GM19452 (cell line): ENCODE data around the gene VRK1.

Experiments
- ATAC-seq: cut with Tn5 transposase; IDR thresholded peaks from one replicate; pipeline ENCODE4 v1.9.1; 2021; ENCODE audit not compliant: unreplicated experiment

VRK1 gene

DNA sequence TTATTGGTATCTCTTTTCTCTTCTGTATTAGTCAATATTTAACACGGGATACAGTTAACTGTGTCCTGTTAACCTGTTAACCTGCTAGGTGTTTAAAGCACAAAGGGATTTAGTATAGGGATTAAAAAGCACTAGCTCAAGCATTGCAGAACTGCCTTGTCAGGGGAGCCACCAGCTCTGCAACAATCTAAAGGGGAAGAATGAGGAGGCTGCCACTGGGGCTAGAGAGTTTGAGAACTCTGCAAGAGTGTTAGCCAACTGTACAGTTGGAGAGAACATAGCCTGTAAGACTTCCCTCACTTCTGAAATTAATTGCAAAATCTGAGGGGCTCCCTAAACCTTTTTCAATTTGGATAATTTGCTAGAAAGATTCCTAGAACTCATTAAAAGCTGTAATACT is 6.5 kb upstream of the VRK1 start:
- no peak for ATAC-seq

DNA sequence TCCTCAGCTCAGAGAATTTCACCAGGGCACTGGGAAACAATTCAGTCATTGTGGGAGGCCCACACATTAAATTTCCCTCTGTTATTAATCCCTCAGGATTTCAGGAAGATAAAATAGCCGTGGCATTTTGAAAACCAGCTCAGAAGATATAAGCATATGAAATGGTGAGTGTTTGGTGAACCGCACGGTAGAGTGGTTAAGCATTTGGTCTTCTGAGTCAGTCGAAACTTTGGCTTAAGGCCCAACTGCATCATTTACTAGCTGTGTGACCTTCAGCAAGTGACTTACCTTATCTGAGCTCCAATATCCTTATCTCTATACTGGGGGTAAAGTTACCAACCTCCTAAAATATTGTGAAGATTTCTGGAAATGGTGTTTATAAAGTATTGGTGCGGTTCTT is 5.2 kb upstream of the VRK1 start:
- no peak for ATAC-seq

DNA sequence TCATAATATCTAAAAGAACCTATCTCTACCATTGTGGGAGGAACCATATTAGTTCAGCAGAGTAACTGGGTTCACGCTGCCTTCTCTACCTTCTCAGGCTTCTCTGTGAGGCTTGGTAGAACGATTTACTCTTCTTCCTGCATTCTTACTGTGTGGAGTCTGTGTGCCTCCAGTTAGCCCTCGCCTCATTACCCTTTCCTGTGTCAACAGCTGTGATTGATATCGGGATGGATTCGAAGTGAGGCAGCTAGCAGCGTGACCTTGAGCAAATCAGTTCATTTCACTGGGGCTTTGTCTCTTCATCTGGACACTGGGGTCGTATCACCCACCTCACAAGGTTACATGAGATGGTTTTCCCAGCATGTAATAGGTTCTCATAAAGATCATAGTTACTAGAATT is 4.6 kb upstream of the VRK1 start:
- no peak for ATAC-seq

DNA sequence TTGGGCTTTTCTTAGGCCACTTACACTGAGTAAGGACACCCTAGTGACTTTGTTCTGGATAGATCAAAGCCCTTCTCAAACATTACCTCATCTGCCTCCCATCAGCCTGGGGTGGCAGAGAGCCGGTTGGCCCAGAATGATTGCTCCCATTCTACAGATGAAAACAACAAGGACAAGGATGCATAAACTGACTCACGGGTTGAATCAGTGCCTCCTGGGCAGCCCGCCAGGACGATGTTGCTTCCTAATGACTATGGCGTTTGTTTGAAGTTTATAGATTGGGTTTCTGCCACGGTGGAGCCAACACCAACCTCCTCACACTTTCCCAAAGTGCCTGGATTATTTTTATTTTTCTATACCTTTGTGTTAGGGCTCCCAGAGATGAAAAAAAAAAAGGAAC is 3.6 kb upstream of the VRK1 start:
- ATAC-seq: no peak

DNA sequence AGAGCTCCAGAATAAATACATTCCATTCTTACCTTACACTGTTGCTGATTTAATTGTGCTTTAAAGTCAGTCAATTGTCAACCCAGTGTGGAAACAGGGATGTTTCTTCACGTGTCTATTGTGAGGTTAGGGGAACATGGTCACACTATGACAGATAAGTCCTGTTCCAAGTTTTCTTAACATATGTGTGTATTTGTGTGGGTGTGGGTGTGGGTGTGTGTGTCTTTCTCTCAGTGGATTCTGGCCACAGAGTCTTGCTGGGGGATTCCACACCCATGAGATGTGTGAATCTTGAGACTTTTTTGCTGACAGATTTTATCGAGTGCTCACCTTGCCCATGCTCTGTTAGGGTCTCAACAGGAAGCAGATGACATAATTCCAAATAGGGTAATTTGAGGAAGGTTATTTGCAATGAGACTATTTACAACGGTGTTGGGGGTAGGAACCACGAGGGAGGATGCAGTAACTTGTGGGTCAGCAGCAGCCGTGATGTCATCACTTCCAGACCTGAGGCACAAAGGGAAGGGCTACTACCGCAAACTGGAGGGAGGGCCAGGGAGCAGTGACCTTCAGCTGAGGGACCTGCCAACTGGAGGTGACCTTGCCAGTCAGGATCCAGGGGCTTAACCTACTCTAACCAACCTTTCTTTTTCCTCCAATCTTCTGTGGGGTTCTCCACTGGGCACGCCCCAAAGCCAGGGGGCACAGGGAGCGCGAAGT is 1.9 kb upstream of the VRK1 start:
- no peak for ATAC-seq

DNA sequence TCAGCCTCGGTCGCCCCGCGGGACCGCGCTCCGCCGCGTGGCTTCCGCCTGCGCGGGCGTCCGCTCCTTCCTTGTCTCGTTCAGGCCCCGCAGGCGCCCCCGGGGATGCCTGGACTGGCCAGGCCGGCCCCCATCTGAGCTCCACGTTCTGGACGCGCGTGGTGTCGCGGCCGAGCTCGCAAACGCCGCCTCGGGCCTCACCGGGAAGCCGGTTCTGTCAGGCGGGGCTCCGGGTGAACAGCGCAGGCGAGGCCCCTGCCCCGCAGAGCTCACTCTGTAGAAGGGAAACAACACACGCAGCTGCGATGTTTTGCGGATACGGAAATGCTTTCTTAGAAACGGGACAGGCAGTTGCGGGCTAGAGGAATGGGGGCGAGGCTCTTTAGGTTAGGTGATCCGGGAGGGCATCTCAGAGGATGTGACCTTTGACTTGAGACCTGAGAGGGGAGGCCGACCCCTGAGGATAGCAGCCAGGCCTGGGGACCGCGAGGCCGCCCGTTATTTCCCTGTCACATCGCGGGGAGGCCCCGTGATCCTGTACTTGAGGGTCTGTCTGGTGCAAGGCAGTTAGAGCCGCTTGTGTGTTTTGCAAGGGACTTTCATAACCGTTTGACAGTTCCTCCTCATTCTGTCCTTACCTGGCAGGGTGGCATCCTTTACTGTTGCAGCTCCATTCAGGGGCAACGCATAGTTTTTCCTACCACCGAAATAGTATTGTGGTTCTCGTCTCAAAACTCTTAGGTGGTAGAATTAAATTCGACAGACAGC is 584 bp downstream of the VRK1 start:
- ATAC-seq: peak; percentile 43

DNA sequence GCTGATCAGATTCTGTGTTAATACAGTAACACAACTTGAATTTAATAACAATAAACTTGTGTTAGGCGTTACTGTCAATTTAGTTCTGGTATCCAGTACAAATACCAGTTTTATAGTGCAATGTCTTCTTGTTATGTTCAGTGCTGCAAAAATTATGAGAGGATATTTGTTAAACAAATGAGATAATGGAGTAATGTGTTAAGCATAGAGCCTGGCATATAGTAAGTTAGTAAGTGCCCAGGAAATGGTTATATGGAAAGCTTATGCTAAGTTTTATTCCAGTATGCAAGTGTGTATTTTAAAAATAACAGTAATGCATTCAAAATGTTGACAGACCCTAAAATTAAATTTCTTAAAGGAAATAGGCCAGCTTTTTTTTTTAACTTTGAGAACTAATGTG is 1.8 kb downstream of the VRK1 start:
- ATAC-seq: no peak

DNA sequence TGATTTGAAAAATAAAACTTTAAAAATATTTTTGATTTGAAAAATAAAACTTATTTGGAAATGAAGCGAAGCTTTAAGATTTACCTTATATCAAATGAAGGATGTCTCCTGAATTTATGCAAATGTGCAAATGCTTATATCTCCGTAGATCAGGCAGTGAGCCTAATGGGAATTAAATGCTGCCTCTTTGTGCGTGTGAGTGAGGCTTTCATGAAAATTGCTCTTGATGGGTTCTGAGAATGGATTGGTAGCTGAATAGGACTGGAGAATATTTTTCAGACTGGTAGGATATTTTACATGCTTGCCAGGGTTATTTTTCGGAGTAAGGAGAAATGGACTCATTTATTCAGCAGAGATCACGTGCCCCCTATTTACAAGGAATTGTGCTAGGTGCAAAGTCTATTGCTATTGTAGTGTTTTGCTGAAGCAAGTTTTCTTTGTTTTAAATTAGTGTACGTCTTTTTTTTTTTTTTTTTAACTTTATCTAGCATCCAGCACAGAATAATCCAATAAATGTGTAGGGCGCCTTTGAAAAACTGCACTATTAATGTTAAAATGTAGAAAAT is 2.4 kb downstream of the VRK1 start:
- no peak for ATAC-seq

DNA sequence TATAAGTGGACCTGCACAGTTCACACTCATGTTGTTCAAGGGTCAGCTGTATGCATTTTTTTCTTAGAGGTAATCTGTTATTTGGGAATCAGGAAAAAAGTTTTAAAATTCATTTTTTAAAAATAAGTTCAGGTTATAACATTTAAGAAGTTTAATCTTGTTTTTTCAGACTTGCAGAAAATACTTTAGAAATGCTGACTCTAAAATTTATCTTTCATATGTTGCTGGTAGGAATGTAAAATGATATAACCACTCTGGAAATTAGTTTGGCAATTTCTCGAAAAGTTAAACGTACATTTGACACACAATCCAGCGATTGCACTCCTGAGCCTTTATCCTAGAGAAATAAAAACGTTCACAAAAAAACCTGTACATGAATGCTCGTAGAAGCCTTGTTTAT is 4.7 kb downstream of the VRK1 start:
- ATAC-seq: no peak

DNA sequence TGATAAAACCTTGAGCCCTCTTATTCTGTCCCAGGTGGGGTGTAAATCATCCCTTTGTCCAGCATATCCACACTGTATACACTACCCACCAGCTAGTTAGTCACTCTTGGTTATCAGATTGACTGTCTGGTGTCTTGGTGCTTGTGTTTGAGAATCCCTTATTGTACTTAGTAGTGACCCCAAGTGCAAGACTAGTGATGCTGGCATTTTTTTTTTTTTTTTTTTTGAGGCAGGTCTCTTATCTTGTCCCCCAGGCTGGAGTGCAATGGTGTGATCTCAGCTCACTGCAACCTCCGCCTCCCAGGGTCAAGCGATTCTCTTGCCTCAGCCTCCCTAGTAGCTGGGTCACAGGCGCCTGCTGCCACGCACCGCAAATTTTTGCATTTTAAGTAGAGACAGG is 5.8 kb downstream of the VRK1 start:
- no peak for ATAC-seq

DNA sequence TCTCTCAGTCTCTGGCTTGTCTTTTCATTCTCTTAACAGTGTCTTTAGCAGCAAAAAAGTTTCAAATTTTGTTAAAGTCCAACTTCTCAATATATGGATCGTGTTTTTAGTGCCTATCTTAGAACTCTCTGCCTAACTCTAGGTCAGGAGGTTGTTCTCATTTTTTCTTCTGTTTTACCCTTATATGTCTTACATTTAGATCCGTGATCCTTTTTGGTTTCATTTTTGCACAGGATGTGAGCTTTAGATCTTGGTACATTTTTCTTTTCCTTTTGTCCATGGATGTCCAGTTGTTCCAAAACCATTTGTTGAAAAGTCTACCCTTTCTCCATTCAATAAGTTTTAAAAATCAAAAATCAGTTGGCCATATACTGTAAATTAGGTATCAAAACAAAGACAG is 6.8 kb downstream of the VRK1 start:
- no peak for ATAC-seq

DNA sequence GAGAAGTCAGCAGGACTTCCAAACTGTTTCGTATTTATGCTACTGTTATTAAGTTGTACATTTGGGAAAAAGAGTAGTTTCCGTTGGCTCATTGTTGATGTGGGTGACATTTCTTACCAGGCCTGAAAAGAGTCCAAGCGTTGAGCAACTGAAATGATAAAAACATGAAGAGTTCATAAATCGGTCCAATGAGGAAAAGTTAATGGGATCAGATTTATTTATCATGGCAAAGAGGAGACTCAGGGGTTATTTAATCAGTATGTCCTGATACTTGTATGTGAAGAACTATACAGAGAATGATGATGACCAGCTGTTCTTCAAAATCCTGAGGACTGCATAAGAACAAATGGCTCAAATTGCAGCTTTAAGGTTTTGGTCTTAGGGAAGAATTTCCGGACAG is 7.7 kb downstream of the VRK1 start:
- ATAC-seq: no peak

DNA sequence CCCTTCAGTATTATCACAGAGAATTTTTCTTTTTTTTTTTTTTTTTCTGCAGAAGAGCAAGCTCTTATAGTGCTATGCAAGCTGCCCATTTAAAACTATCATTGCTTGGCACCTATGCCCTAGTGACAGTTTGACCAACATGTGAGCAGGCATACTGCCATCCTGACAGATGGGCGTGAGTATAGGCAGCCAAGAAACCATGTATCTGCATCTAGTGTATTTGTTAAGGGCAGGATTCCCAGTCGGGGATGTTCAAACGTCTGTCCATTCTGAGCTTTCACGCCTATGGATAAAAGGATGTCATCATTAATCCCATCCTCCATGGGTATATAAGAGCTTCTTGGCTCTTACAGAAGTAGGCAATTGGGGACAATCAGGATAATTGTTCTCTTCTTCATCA is 8.8 kb downstream of the VRK1 start:
- ATAC-seq: no peak

DNA sequence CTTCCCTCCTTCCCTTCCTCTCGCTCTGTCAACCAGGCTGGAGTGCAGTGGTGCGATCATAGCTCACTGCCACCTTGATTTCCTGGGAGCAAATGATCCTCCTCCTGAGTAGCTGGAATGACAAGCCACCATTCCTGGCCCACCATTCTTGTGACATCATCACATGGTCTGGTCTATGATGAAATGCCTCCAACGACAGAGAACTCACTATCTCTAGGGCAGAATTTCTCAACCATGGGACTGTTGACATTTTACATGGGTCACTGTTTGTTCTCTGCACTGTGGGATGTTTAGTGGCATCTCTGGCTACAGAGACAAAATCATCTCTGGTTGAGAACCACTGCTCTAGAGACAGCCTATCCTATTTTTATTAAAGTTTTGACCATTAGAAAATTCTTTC is 9.7 kb downstream of the VRK1 start:
- no peak for ATAC-seq

DNA sequence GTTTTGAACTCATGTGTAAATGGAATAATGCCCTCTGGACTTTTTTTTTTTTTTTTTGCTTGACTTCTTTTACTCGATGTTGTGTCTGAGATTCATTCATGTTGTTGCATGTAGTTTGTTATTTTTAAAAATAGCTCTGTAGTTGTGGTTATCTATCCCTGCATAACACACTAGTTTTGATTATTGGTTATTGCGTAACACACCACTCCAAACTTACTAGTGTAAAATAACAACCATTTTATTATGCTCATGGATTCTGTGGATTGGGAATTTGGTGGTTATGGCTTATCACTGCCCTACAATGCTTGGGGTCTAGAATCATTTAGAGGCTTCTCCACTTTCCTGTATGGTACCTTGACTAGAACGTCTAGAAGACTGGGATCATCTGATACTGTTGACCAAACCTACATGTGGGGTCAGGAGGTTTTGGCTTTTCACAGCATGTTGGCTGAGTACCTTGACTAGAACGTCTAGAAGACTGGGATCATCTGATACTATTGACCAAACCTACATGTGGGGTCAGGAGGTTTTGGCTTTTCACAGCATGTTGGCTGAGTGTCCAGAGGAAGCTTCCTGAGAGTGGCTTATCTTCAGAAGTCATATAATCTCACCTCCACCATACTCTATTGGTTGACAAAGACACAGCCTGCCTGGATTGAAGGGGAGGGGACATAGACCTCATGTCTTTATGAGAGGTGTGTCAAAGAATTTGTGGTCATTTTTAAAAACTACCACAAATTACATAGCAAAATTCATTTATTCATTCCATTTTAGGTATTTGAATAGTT is 11.6 kb downstream of the VRK1 start:
- ATAC-seq: no peak

DNA sequence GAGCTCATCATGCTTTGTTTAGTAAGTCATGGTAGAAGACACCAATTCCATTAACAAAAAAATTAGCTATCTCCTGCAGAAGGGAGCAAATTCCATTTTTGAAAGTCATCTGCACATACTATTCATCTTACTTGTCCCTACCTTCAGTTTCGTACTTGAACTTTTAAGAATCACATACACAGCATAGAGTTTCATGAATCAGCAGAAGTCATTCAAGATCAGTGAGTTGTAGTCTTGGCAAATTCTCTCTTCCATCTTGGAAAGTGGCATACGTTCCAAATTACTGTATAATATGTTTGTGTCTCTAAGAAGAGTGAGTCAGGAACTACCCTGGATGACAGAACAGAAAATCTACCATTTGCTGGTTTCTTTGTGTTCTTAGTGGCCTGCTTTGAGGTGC is 14.1 kb downstream of the VRK1 start:
- no peak for ATAC-seq

DNA sequence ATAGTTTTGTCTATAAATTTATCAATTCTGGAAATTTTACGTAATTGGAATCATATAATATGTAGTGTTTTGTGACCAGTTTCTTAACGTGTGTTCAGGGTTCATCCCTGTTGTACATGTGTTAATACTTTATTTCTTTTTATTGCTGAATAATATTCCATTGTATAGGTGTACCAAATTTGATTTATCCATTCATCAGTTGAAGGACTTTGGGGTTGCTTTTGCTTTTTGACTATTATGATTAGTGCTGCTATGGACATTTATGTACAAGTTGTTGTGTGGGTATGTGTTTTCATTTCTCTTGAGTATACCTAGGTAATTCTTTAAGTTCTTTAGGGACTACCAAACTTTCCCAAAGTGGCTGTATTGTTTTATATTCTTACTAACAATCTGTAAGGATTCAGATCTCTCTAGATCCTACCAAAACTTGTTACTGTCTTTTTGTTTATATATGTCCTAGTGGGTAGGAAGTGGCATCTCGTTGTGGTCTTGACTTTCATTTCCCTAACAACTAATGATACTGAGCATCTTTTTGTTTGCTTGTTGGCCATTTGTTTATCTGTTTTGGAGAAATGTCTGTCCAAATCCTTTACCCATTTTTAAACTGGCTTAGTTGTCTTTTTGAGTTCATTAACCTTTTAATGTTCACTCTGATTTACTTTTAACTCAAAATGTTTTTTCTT is 14.9 kb downstream of the VRK1 start:
- ATAC-seq: peak; percentile 68

DNA sequence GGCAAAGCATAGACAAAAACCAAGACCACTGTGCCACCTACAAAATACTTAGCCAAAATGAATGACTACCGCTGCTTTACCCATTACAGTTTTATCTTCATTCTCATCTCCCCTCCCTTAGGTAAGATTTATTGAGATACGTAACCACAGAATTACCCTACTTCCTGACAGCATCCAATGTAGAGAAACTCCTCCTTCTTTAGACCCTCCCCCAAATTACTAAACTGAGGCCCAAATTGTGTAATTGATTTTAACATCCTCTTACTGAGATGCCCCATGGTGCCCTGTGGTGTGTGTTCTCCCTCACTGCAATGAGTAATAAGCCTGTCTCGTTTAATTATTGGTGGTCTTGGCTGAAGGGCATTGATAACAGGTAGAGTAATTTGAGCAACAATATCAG is 19.1 kb downstream of the VRK1 start:
- no peak for ATAC-seq

DNA sequence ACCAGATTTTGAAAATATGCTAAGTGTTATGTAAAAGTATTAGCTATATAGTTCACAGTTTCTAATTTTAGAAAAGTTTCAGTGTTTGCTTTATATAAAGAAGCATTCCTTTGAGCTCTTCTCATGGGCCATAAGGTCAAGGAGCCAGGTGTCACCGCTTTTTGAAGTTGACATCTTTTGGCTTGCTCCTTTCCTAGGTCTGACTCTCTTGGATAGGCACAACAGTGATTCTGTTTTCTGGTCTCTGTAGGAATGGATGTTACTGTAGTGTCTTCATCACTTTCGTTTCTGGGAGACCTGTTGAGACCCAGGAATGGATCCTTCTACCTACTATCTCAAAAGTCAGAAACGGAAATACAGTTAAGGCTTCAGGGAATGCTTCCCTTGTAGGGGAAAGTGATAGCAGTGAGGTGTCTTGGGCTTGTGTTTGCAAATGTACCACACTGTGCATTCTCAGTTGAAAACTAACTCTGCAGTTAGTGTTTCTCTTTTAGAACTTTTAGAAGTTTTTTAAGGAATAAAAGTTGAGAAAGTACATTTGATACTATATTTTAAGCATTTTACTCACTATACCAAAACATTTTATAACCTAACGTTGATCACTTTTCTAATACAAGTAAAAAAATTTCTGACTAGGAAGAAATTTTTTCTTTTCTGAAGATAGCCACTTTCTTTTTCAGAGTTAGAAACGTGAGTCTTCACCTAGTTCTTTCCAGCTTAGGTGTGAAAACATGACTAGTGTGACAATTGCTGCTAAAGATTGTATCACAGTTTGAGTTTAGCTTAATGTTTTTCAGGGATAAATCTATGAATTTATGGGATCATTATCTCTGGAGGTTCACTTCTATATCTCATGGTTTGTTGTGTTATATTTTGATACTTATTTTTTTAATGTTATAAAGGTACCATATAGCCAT is 20.8 kb downstream of the VRK1 start:
- ATAC-seq: peak; percentile 44

DNA sequence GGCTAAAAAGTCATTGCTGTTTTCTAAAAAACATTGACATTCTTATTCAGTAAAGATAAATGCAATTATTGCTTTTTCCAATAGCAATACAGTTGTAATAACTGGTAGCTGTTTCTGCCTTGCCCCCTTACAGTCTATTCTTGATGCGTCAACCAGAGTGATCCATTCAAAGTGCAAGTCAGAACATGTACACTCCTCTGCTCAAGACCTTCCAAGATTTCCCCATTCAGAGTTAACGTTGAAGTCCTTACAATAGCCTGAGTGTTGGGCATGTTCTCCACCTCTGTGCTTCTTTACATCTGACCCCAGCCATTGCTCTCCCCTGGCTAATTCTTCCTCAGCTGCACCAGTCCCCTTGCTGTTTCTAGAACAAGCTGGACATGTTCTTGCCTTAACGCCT is 24.3 kb downstream of the VRK1 start:
- ATAC-seq: no peak
